Tibial artery (tissue), 4 donors: ENCODE results near the gene ROBO1.

Experiments
- DNase-seq, 2 donors: peaks; one replicate each; pipeline ENCODE4 v3.0.0-alpha.2; 2019
- H3K27ac ChIP-seq, 2 donors: fragments of 200-600 bp; sonication (generic) in 1 of 2; 1 replicate in 1 of 2; 2 replicates in 1 of 2; pipeline ENCODE4 v1.5.1; 2018 to 2019; ENCODE audit warnings: mild to moderate bottlenecking in 1 of 2
- H3K27me3 ChIP-seq, 2 donors: fragments of 200-600 bp; sonication (generic) in 1 of 2; one replicate each; pipeline versions ENCODE4 v1.5.1 to v1.6.0; 2016 to 2019
- H3K36me3 ChIP-seq, 3 donors: fragments of 200-600 bp; sonication (generic) in 2 of 3; one replicate each; pipeline ENCODE4 v1.5.1; 2016 to 2019; ENCODE audit warnings: mild to moderate bottlenecking in 2 of 3
- H3K4me1 ChIP-seq, 4 donors: fragments of 200-600 bp; sonication (generic) in 2 of 4; 1 replicate in 3 of 4; 2 replicates in 1 of 4; pipeline ENCODE4 v1.5.1; 2016 to 2019
- H3K4me3 ChIP-seq, 2 donors: fragments of 200-600 bp; sonication (generic) in 1 of 2; 1 replicate in 1 of 2; 2 replicates in 1 of 2; pipeline ENCODE4 v1.5.1; 2018 to 2019; ENCODE audit warnings: mild to moderate bottlenecking in 2 of 2
- H3K9me3 ChIP-seq, 3 donors: fragments of 200-600 bp; sonication (generic) in 1 of 3; one replicate each; pipeline ENCODE4 v1.5.1; 2016 to 2019
- intact Hi-C: fragments of 100-400 bp; cut with DNase I; formaldehyde crosslinking; loops from one replicate; pipeline ENCODE4 v1.15.0; 2023; ENCODE audit warnings: low total_unique reads
- TF ChIP-seq, protein P1 (sequence below), 2 experiments: fragments of 200-600 bp in 1 of 2; fragments of 450-650 bp in 1 of 2; IDR thresholded peaks; one replicate each; pipeline ENCODE4 v1.5.1; 2017 to 2019; ENCODE audit warnings: antibody characterized with exemption in 2 of 2, mild to moderate bottlenecking in 1 of 2, moderate library complexity in 1 of 2

The ROBO1 gene

DNA sequence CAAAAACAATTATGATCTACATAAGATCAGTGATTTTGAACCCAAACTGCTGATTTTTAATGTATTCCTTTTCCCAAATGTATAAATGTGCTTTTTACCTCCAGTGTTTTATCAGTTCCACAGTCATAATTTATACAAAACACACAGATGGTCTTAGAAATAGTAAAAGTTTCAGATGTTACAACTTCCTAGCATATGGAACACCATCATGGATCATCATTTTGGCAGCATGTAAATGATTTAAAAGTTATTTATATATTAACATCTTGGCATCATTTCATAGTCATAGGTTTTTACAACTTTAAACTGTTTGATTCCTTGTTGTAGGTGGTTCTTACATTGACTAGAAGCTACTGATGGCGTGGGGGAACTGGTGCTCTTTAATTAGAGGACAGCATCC lies 1025.3 kb downstream of the ROBO1 start:
- DNase-seq, result no peak
- Histone ChIP-seq H3K9me3 (no peaks in the 10 kb centered on the region), H3K36me3 (no peaks in the 10 kb centered on the region), H3K4me3 (no peak overlapping the region), H3K4me1 (no peaks in the 10 kb centered on the region), H3K27me3 (no peaks in the 10 kb centered on the region), H3K27ac (no peak overlapping the region)
- intact Hi-C loops, result no loop called here
- TF ChIP-seq, protein P1, sequence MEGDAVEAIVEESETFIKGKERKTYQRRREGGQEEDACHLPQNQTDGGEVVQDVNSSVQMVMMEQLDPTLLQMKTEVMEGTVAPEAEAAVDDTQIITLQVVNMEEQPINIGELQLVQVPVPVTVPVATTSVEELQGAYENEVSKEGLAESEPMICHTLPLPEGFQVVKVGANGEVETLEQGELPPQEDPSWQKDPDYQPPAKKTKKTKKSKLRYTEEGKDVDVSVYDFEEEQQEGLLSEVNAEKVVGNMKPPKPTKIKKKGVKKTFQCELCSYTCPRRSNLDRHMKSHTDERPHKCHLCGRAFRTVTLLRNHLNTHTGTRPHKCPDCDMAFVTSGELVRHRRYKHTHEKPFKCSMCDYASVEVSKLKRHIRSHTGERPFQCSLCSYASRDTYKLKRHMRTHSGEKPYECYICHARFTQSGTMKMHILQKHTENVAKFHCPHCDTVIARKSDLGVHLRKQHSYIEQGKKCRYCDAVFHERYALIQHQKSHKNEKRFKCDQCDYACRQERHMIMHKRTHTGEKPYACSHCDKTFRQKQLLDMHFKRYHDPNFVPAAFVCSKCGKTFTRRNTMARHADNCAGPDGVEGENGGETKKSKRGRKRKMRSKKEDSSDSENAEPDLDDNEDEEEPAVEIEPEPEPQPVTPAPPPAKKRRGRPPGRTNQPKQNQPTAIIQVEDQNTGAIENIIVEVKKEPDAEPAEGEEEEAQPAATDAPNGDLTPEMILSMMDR (IDR thresholded peaks at IDR 0.05), result no peak

DNA sequence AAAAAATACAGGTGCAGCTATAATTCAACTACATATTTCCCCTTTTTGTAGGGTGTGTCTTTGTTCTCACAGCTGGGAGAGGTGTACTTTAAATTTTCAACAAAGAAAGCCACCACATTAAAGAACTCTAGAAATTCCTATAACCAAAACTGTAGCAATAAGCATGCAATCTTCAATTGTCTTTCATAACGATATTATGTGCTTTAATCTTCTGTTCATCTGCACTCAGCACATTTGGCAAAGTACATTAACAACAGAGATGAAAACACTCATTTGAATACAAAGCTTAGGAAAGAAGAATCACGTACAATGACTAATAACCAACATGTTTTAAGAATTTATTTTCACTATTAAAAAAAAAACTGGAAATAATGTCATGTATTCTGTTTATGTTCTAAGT lies 1025.8 kb downstream of the ROBO1 start:
- TF ChIP-seq, protein P1 (IDR thresholded peaks at IDR 0.05), result no peak
- intact Hi-C loops, result no loop called here
- Histone ChIP-seq H3K27me3 (no peaks in the 10 kb centered on the region), H3K9me3 (no peaks in the 10 kb centered on the region), H3K4me1 (no peaks in the 10 kb centered on the region), H3K27ac (no peak overlapping the region), H3K4me3 (no peak overlapping the region), H3K36me3 (no peaks in the 10 kb centered on the region)
- DNase-seq, result no peak

DNA sequence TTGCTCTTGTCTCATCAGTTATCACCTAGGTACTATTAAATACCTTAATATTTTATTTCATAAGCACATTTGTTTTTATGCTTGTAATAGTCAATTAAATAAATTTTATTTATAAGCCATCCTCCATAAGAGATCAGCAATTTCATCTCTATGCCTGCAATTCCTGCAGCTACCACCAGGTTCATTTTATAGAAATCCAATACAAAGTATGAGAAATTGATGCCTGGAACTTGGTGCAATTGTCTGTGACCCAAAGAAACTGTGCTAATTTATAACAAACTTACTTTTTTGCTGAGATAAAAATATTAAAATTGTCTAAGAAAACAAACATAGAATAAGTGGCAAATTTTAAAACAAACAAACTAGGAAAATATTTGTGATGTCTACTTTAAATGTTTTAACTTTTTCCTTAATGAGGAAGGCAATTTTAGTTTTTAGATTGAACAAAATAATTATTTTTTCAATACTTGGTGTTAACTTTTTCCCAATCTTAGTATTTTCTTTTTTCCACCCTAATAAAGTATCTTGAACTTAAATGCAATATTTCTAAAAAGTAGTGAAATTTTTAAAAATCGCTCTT lies 1026.6 kb downstream of the ROBO1 start:
- intact Hi-C loops, result no loop called here
- TF ChIP-seq, protein P1 (IDR thresholded peaks at IDR 0.05), result peak; percentile 8 to 19
- no peak for DNase-seq
- H3K27ac ChIP-seq, result no peak overlapping the region
- H3K9me3 ChIP-seq, result no peaks in the 10 kb centered on the region
- H3K4me3 ChIP-seq, result no peak overlapping the region
- H3K27me3 ChIP-seq, result no peaks in the 10 kb centered on the region
- no peaks in the 10 kb centered on the region for H3K4me1 ChIP-seq
- H3K36me3 ChIP-seq, result no peaks in the 10 kb centered on the region

DNA sequence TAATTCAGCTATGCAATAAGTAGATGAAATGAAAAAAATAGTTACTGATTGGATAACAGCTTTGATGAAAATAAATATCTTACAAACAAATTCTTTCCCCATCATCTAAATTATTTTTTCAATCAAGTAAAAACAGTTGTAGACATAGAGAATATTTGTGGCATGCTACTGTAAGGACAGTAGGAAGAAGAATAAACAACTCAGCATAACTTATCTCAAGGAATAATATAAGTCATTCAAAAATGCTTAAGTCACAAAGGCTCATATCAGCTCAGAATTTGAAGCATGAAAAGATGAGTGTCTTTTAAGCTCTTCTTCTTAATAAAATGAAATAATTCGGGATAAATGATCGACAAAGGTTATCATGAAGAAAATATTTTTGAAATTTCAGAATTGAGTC lies 1029.0 kb downstream of the ROBO1 start:
- Histone ChIP-seq H3K4me1 (no peaks in the 10 kb centered on the region), H3K9me3 (no peaks in the 10 kb centered on the region), H3K4me3 (no peak overlapping the region), H3K36me3 (no peaks in the 10 kb centered on the region), H3K27ac (no peak overlapping the region), H3K27me3 (no peaks in the 10 kb centered on the region)
- intact Hi-C loops, result no loop called here
- no peak for DNase-seq
- TF ChIP-seq, protein P1 (IDR thresholded peaks at IDR 0.05), result no peak

DNA sequence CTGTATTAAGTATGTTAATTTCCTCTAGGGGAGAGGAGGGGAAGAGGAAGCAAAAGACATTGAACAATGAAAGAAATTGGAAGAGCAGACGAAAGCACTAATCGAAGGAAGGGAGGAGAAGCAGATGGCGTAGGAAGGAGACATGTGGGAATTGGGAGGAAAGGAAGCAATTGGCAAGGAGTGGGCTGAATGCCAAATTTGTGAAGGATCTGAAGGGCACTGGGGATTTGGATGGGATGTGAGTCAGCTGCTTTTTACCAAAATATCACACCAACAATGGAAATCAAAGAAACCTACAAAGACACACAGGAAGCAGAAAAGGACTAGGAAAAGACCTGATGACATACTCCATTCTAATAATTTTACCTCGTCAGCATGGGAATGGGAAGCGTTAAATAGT lies 1029.8 kb downstream of the ROBO1 start:
- H3K27ac ChIP-seq, result no peak overlapping the region
- H3K9me3 ChIP-seq, result no peaks in the 10 kb centered on the region
- no peaks in the 10 kb centered on the region for H3K4me1 ChIP-seq
- intact Hi-C loops, result no loop called here
- DNase-seq, result no peak
- TF ChIP-seq, protein P1 (IDR thresholded peaks at IDR 0.05), result no peak
- no peaks in the 10 kb centered on the region for H3K27me3 ChIP-seq
- H3K36me3 ChIP-seq, result no peaks in the 10 kb centered on the region
- H3K4me3 ChIP-seq, result no peak overlapping the region

DNA sequence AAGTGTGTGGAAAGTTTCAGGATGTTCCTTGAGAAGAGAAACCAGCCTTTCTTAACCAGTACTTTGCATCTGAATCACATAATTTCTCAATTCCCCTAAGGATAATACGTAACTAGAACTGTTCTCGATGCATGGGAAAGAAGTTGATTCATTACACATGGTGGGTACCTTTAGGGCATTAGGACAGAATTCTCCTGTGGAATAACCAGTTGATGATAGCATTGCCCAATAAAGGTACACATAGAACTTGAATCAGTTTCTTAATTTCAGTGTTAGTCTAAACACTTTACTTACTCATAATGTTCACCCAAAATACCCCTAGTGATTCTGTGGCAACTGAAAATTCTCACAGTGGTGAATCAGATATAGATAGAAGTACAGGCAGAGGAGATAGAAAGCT lies 1030.9 kb downstream of the ROBO1 start:
- Histone ChIP-seq H3K4me3 (no peak overlapping the region), H3K27ac (no peak overlapping the region), H3K27me3 (no peaks in the 10 kb centered on the region), H3K9me3 (no peaks in the 10 kb centered on the region), H3K4me1 (no peaks in the 10 kb centered on the region), H3K36me3 (no peaks in the 10 kb centered on the region)
- DNase-seq, result no peak
- intact Hi-C loops, result no loop called here
- TF ChIP-seq, protein P1 (IDR thresholded peaks at IDR 0.05), result no peak
